HG03558 (cell line): ENCODE data around the gene DNAJA3.

ENCODE experiments used
- ATAC-seq: cut with Tn5 transposase; IDR thresholded peaks from one replicate; pipeline ENCODE4 v1.9.1; 2021; ENCODE audit warnings: moderate number of reproducible peaks; ENCODE audit not compliant: unreplicated experiment; ENCODE audit errors: extremely low read depth

DNAJA3 gene

DNA sequence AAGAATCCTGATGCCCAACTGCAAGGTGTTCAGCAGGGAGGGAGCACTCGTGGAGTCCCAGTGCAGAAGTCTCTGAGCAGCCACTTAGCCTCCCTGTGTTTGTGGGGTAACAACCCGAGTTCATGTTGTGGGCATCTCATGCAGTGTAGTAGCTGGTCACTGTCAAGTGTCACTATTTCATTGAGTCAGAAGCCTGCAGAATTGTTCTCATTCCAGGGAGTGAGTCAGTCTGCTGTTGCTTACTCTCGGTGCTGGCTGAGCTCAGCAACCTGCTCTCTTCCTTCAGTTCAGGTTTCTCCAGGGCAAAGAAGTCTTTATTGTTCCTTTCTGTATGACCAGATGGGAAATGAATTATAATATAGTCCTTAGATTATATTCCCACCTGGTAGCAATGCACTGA, 74.6 kb downstream of the DNAJA3 start:
- no peak for ATAC-seq

DNA sequence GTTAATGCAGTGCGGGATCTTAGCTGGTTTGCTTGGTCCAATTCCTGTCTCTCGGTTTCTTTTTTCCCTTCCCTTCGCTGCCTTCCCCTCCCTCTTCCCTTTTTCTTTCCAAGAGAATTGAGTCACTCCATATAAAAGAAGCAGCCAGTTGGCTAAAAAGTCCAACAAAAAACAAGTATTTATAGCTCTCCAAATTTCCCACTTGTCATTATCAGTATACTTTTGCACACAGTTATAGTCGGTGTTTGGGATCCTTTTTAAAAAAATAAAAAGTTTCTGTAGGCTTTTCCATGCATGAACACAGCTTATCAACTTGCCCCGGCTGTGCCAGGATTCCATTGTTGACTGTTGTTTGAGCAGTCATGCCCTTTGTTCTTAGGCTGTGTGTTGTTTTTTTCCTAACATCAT, 75.4 kb downstream of the DNAJA3 start:
- no peak for ATAC-seq

DNA sequence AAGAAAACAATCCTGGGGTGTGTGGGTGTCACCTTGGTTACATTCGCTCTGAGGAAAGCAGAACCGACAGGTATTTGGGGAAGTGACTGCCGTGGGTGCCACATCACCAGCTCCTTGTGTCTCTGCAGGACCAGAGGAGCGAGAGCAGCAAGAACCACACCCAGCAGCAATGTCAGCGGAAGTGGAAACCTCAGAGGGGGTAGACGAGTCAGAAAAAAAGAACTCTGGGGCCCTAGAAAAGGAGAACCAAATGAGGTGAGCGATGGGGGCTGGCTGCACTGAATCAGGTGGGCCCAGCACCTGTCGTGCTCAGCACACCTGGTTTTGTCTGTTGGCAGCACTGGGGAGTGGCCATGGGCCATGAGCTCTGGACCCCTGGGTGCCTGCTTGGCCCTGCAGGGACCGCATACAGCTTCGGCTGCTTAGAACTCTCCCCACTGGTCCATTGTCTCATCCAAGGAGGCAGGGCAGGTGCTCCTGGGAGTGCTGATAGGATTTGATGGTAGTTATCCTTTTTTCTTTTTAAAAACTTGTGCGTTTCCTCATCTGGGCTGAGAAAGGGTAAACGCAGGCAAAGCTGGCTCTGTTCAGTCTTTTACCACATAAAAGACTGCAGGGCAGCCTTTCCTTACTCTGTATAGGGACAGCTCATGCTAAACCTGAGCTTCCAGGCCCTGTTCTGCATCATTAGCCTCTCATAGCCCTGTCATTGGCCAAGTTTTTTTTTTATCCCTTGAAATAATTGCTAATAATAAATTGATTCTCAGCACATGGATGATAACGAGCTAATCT, 79.9 kb downstream of the DNAJA3 start:
- ATAC-seq: no peak
